GM21576 (cell line): ENCODE measurements around the gene SORCS2.

ENCODE experiments used
- ATAC-seq: cut with Tn5 transposase; IDR thresholded peaks from one replicate; pipeline ENCODE4 v1.9.1; 2021; ENCODE audit warnings: mild to moderate bottlenecking, moderate library complexity; ENCODE audit not compliant: unreplicated experiment

SORCS2 gene

DNA sequence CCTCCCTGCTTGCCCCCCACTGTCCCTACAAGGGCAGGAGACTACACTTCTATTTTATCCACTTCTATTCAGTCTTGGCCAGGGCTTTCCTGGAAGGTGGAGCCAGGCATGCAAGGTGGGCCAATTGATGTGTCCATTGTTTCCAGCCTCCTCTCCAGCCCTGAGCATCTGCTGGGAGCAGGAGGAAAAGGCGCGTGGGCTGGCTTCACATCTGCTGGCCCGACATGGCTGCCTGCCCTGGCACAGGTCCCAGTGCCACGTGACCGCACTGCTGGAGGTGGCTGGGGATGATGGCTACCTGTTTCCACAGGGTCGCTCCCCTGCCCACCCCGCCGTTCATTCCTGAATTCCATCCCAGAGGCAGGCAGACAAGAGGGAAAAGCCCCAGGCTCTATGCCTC lies 499.6 kb downstream of the SORCS2 start:
- no peak for ATAC-seq

- no peak for ATAC-seq
These were observed 500.3 kb downstream of the SORCS2 start for GRCh38 chr4:7692451-7693236.

DNA sequence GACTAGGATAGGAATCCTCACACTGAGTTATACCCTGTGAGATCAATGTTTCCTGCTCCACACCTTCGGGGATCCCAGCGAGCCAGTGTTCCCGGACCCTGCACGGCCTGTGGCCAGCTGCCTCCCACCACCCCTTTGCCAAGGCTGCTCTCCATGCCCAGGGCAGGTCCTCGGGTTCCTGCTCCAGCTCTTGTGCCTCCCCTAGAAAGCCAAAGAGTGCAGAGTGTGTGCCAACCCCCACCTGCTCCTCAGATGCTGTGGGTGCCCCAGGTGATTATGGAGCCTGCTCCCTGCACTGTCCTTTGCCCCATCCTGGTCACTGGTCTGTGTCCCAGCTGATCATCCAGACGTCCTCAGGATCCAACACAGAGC lies 500.9 kb downstream of the SORCS2 start:
- no peak for ATAC-seq

GRCh38 chr4:7693711-7694110 lies 501.4 kb downstream of the SORCS2 start:
- no peak for ATAC-seq

GRCh38 chr4:7694324-7694723 lies 502.0 kb downstream of the SORCS2 start:
- ATAC-seq, result no peak

- ATAC-seq, result no peak
These were observed 505.0 kb downstream of the SORCS2 start for GRCh38 chr4:7697343-7697742.

DNA sequence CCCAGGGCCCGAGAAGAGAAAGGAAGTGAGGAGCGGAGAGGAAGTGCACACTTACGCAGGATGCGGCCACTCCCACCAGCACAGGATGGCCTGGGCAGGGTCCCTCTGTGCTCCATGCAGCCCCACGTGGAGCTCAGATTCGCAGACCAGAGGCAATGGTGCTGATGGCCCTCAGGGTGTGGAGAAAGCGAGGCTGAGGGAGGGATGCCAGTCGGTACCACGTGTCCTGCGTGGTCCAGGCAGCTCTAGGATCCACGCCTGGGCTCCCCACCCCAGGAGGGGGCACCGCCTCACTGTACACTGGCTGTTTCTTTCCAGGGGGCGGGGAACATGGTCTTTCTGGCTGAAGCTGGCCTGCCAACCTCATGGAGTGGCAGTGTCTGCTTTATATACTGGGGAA lies 505.5 kb downstream of the SORCS2 start:
- no peak for ATAC-seq

DNA sequence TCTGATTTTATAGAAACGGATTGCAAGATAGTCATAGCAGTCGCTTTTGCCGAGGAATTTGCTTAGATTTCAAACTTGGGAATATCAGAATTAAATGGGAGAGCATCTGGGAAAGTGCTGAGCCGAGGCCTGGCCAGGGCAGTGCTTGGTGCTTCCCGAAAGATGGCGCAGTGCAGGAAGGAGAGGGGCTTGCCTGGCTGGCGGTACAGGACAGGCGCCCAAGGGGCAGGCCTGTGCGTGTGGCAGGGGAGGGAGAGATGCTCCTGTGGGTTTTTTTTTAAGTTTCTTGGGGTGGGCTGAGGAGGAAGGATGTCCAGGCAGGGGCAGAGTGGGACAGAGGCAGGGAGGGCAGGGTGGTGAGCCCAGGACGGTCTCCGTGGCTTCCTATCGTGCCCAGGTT lies 506.2 kb downstream of the SORCS2 start:
- no peak for ATAC-seq

GRCh38 chr4:7699031-7699430 lies 506.7 kb downstream of the SORCS2 start:
- ATAC-seq, result no peak

- no peak for ATAC-seq
These were observed 507.5 kb downstream of the SORCS2 start for GRCh38 chr4:7699825-7700224.

DNA sequence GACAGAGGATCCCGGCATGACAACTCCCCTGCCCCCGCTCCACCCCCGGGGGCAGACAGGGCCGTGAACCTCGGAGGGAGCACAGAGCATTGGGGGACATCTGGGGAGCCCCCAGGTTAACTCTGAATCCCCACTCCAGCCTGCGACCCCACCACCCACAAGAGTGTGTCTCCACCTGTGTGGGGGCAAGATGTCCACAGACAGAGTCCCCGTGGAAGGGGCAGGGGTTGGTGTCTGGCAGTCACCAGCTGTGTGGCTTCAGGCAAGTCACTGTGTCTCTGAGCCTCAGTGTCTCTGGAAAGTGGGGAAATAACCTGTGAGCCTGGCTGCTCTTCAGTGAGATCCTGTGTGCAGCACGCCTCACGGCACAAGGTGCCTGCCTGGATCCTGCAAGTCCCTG lies 508.3 kb downstream of the SORCS2 start:
- no peak for ATAC-seq

- ATAC-seq, result no peak
These were observed 509.7 kb downstream of the SORCS2 start for GRCh38 chr4:7701866-7702649.

DNA sequence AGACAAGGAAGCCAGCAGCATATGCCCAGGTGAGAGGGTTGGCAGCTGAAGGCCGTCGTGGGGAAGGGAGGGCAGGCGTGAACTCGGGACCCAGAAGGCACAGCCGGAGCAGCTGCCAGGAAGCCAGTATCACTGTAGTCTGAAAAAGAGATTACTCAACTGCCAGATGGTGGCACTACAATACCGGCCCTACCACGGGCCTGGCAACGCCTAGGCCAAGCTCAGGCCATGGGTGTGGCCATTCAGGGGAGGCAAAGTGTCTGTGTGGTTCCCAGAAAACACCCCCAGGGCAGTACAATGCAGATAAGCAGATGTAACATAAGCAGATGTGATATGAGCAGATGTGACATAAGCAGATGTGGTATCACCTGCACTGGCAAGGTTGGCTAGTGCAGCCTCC lies 511.4 kb downstream of the SORCS2 start:
- ATAC-seq, result no peak

DNA sequence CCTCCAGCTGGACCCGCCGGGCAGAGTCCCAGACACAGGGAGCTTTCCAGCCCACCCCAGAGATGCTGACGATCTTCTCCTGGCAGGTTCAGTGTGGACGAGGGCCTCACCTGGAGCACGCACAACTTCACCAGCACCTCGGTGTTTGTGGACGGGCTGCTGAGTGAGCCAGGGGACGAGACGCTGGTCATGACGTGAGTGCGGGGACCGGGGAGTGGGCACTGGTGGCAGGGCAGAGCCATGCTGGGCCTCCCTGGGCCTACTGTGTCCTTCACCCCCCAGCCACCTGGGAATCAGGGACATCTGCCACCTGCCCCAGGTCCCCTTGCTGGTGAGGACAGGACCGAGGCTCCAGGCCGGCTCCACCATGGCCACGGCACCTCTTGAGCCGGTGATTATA lies 511.8 kb downstream of the SORCS2 start:
- no peak for ATAC-seq

GRCh38 chr4:7704625-7705024 lies 512.3 kb downstream of the SORCS2 start:
- no peak for ATAC-seq

- no peak for ATAC-seq
These were observed 512.7 kb downstream of the SORCS2 start for GRCh38 chr4:7705062-7705461.

DNA sequence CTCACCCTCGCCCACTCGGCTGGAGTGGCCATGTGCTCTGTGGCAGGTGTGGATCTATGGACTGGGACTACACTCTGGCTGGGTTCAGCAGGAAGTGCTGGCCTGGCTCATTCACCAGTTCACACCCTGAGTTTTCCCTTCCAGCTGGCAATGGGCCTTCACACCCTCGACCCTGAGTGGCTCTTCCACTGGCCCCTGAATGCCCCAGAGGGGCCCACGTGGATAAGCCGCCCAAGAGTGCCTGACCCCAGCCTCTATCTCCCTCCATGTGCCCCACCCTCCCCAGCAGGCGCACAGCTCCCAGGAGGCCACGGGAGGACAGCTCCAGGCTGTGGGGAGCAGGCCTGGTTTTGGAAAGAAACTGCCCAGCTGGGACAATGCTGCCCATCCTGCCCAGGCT lies 513.3 kb downstream of the SORCS2 start:
- ATAC-seq, result no peak

GRCh38 chr4:7708238-7708637 lies 515.9 kb downstream of the SORCS2 start:
- no peak for ATAC-seq

GRCh38 chr4:7708981-7709380 lies 516.6 kb downstream of the SORCS2 start:
- ATAC-seq, result no peak

DNA sequence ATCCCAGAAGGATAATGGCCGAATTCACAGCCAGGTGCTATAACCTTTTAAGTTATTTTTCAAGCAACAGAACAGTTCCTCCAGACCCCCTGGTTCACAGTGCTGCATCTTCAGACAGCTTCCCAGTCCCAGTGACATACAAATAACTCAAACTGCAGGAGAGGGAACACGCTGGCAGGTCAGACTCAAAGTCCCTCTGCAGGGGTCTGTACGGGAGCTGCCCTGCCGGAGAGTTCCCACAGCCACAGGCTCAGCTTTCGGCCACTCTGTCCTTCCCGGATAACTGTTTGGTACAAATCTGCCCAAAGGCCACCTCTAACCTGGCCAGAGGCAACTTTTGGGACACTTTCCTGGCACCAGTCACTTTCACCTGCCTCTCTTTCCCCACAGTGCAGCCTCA lies 517.1 kb downstream of the SORCS2 start:
- no peak for ATAC-seq

GRCh38 chr4:7710126-7710525 lies 517.8 kb downstream of the SORCS2 start:
- ATAC-seq, result no peak

GRCh38 chr4:7710576-7711306 lies 518.4 kb downstream of the SORCS2 start:
- no peak for ATAC-seq
